Stimulated activated naive CD8-positive, alpha-beta T cell treated with anti-CD3 and anti-CD28 coated beads, Interleukin-15, Interleukin-2, amounts not matched to agents 100 U/mL and 50 U/mL, for 24 hours (primary cell): Measurements from ENCODE around the gene CEP55.

Experiments
- ATAC-seq: fragments of 150-1000 bp; cut with Tn5 transposase; one replicate; pipeline ENCODE4 v1.10.0; 2021
- DNase-seq: peaks from one replicate; pipeline ENCODE4 v3.0.0; 2021

Gene CEP55

GRCh38 chr10:93566435-93567276 is 70.2 kb downstream of the CEP55 start, which contains the start of gene FFAR4:
TSS of gene FFAR4 (plus strand) at chr10:93566665. CDS start at chr10:93566721, 56 bp downstream.
- no peak for DNase-seq
- peak; percentile 12 for ATAC-seq

- DNase-seq (no peak), ATAC-seq (no peak)
Measured at GRCh38 chr10:93567277-93568104, 71.1 kb downstream of the CEP55 start.

GRCh38 chr10:93568105-93568390 is 71.6 kb downstream of the CEP55 start:
- DNase-seq: no peak
- no peak for ATAC-seq

- no peak for DNase-seq
Measured at GRCh38 chr10:93570383-93570782, 74.0 kb downstream of the CEP55 start.

GRCh38 chr10:93572606-93573005 is 76.2 kb downstream of the CEP55 start:
- no peak for DNase-seq
- ATAC-seq: no peak

More at GRCh38 chr10:93570383-93570782, 74.0 kb downstream of the CEP55 start:
- no peak for ATAC-seq

GRCh38 chr10:93573051-93573909 is 76.9 kb downstream of the CEP55 start:
- DNase-seq (no peak), ATAC-seq (no peak)

GRCh38 chr10:93573924-93574323 is 77.5 kb downstream of the CEP55 start:
- DNase-seq (no peak), ATAC-seq (no peak)

- DNase-seq (no peak), ATAC-seq (no peak)
Measured at GRCh38 chr10:93576888-93577287, 80.5 kb downstream of the CEP55 start.

- ATAC-seq (no peak), DNase-seq (no peak)
Measured at GRCh38 chr10:93577565-93577964, 81.2 kb downstream of the CEP55 start.
